T-helper 2 cell treated with Interferon-gamma antibody and Interleukin-4, amounts not matched to agents 100 ng/mL and 5 ng/mL, for 36 hours (primary cell): ENCODE measurements around the gene RXYLT1. TPM values are rescaled to one million over a fixed set of nuclear protein-coding genes. Genes with fewer than 3 reads are reported as not detected.

Source experiments
- intact Hi-C: fragments of 100-400 bp; cut with micrococcal nuclease; formaldehyde crosslinking; loops from one replicate; pipeline ENCODE4 v1.15.1; 2023
- total RNA-seq: library from RNA; stranded (reverse); gene quantifications from 2 replicates; pipeline ENCODE4 v1.2.3, GENCODE V29; 2022

The RXYLT1 gene
- total RNA-seq, 1 donor from 2014 or later = 15.7 TPM

DNA sequence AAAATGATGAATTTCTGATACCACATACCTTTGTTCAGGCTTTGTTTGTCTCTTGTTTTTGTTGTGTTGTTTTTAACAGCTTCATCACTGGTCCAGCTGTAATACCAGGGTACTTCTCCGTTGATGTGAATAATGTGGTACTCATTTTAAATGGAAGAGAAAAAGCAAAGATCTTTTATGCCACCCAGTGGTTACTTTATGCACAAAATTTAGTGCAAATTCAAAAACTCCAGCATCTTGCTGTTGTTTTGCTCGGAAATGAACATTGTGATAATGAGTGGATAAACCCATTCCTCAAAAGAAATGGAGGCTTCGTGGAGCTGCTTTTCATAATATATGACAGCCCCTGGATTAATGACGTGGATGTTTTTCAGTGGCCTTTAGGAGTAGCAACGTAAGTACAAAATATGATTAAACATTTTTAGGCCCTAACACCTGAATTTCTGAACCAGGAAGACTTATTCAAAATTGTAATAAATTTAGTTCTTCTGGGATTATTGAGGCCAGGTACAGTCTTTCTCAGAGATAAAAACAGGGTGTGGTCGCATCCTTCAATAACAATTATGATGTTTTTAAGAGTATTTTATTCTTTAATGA lies 22.4 kb downstream of the RXYLT1 start:
- intact Hi-C loops = loop anchor here (2.0 to 5.0 kb wide), 3 partner anchors 129 to 700 kb away; partner anchors contain the start of gene AVPR1A

DNA sequence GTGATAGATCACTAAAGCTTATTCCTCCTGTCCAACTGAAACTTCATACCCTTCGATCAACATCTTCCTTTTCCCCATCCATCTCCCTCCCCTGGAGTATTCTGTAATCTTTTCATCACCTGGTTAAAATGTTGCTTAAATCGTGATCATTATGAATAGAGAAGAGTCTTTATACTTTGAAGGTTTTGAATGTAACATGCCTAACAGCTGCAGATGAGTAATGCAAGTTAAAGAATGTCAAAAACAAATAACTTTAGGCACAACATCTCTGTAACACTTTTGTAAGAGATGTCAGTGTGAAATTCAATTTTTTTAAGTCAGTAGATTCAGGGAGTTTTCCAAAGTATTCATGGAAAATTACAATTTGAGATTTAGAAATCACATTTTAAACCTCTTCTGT lies 25.0 kb downstream of the RXYLT1 start:
- intact Hi-C loops = loop anchor here (5.0 kb wide), 2 partner anchors 652 to 702 kb away; partner anchors contain the start of gene AVPR1A

DNA sequence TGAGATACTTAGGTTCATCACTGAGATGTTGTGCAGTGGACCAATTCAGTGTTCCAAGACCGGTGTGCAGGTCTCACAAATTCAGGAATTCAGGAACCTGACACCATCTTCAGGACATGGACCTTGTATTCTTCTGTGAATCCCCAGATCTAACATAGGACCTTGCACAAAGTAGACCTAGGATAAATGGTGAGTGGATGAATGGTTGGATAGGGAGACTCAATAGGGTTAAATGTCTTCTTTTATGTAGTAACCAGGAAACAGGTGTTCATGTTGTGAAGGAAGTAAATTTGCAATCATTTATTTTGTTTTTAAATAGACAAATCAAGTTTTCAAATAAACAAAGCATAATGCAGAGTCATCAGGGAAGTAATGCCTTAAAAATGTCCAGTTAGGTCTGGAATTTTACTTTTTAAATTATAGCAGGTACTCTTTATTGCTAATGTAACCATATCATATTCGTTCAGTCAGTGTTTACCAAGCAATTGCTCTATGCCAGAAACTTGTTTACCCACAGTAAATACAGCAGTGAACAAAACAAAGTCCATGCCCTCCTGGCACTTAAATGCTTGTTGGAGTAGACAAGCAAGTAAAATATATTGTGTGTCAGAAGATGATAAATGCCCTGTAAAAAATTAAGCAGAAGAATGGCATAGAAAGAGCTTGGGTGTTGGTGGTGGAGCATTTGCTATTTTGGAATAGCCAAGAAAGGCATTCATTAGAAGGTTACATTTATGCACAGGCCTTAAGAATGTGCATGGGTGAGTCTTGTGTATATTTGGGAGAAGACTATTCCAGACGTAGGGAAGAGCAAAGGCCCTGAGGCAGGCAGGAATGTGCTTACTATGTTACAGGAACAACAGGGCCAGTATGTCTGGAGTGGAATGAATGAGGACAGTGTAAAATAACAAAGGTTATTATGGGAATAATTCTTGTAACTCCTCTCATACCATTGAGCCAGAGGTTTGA lies 26.3 kb downstream of the RXYLT1 start:
- intact Hi-C loops = no loop called here

DNA sequence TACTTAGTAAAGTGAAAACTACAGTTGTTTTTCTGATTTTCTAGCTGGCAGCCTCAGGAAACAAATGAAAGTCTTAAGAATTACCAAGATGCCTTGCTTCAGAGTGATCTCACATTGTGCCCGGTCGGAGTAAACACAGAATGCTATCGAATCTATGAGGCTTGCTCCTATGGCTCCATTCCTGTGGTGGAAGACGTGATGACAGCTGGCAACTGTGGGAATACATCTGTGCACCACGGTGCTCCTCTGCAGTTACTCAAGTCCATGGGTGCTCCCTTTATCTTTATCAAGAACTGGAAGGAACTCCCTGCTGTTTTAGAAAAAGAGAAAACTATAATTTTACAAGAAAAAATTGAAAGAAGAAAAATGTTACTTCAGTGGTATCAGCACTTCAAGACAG lies 28.9 kb downstream of the RXYLT1 start:
- intact Hi-C loops = no loop called here

DNA sequence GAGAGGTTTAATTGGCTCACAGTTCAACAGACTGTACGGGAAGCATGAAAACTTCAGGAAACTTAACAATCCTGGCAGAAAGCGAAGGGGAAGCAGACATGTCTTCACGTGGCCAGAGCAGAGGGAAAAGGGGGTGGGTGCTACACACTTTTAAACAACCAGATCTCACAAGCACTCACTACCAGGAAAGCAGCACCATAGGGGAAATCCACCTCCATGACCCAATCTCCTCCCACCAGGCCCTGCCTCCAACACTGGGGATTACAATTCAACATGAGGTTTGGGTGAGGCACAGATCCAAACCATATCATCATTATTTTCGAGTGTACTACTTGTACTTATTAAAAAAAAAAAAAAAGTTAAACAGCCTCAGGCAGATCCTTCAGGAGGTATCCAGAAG lies 29.9 kb downstream of the RXYLT1 start:
- intact Hi-C loops = no loop called here

DNA sequence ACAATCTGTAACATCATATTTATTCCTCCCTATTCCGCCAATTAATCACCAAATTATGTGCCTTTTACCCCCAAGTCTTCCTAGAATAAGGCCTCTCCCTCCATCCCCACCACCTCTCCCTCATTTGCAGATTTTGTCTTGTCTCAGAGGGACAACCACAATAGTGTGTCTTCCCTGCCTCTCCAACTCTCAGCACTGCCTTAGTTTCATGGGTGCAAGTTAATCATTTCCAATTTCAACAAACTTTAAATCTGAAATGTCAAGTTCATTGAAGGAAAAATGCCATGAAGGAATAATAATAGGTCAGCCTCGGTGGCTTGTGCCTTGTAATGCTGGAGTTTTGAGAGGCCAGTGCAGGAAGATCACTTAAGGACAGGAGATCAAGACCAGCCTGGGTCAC lies 31.6 kb downstream of the RXYLT1 start:
- intact Hi-C loops = no loop called here

DNA sequence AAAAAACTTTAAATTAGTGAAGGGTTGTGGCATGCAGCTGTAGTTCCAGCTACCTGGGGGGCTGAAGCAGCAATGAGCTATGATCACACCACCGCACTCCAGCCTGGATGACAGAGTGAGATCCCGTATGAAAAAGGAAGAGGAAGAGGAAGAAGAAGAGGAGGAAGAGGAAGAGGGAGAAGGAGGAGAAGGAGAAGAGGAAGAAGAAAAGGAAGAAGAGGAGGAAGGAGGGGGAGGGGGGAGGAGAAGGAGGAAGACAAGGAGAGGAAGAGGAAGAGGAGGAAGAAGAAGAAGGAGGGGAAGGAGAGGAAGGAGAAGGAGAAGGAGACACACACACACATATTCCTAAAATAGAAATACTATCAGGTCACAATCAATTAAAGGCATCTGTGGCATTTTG lies 32.0 kb downstream of the RXYLT1 start:
- intact Hi-C loops = no loop called here

DNA sequence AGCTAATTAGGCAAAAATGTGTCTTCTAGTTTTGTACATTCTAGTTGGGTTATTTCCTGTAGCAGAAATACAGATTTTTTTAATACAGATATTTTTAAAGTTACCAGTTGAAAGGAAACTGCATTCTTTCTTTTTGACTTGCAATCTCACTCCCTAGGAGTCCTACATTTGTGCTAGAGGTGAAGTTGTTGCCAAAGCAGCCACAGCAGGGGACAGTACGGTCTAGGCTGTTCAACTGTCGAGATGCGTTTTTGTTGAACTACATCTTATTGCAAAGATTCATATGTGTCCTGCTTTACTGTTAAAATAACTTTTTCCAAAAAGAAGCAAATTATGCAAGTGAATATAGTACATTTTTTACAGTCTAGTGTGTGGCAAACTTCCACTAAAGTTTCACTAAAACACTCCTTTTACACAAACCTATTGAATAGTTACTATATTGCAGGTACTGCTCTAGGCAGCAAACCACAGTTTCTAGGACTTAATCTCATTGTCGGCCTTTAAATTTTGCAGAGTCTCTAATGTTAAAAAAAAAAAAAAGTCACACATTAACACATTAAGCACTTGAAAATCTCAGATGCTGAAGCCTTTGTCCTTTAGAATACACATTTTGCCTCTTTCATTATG lies 34.5 kb downstream of the RXYLT1 start:
- intact Hi-C loops = no loop called here

DNA sequence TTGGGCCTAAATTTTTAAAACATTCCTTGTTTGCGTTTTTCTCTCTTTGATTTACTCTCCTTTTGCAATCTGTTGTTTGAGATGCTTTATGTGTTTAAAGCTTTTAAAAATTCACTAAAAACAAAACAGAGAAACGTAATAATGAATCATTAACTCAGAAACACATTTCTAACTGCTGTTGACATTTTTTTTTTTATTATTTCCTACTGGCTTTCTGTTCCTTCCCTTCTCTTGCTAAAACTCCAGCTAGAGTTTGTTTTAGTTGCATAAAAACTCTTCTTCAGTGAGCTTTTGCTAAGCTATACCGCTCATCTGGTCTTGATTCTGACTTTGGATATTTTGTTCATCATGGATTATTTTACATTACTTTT lies 35.8 kb downstream of the RXYLT1 start:
- intact Hi-C loops = no loop called here

DNA sequence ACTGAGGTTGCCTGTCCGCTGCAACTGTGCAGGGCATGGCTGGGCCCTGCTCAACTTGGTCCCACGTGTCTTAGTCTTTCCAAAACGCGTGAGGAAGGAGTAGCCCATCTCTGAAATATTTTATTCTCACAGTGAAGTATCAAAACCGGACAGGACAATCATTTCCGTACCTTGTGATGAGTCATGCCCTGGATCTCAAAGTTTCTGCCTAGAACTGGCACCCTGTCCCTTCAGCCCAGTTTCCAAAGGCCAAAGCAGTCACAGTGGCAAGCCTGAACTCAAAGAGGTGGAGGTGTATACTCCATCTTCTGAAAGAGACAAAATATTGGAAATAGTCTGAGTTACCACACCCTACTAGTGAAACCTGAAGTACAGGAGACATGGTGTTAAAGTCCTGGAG lies 36.3 kb downstream of the RXYLT1 start:
- intact Hi-C loops = no loop called here

DNA sequence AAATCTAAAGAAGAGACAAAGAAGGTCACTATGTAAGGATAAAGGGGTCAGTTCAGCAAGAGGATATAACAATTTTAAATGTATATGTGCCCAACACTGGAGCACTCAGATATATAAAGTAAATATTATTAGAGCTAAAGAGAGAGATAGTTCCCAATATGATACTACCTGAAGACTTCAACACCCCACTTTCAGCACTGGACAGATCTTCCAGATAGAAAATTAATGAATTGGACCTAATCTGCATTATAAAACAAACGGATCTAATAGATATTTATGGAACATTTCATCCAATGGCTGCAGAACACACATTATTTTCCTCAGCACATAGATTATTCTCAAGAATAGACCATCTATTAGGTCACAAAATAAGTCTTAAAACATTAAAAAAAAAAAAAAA lies 40.7 kb downstream of the RXYLT1 start:
- intact Hi-C loops = no loop called here

DNA sequence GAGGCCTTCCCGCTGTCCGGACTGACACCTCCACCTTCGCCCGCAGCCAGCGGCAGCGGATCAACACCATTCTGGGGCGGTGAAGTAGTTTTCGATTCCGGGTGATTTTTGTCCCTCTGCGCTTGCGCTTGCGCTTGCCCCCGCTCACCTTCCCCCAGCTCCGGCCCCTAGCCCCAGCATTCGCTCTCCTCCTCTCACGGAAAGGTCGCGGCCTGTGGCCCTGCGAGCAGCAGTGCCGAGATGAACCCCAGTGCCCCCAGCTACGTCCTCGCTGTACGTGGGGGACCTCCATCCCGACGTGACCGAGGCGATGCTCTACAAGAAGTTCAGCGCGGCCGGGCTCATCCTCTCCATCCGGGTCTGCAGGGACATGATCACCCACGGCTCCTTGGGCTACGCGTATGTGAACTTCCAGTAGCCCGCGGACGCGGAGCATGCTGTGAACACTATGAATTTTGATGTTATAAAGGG lies 42.1 kb downstream of the RXYLT1 start:
- intact Hi-C loops = no loop called here

DNA sequence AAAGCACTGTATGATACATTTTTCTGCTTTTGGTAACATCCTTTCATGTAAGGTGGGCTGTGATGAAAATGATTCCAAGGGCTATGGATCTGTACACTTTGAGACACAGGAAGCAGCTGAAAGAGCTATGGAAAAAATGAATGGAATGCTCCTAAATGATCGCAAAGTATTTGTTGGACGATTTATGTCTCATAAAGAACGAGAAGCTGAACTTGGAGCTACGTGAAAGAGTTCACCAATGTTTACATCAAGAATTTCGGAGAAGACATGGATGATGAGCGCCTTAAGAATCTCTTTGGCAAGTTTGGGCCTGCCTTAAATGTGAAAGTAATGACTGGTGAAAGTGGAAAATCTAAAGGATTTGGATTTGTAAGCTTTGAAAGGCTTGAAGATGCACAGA lies 42.6 kb downstream of the RXYLT1 start:
- intact Hi-C loops = no loop called here

DNA sequence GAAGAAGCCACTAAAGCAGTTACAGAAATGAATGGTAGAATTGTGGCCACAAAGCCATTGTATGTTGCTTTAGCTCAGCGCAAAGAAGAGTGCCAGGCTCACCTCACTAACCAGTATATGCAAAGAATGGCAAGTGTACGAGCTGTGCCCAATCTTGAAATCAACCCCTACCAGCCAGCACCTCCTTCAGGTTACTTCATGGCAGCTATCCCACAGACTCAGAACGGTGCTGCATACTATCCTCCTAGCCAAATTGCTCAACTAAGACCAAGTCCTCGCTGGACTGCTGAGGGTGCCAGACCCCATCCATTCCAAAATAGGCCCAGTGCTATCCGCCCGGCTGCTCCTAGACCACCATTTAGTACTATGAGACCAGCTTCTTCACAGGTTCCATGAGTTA lies 43.3 kb downstream of the RXYLT1 start:
- intact Hi-C loops = no loop called here

DNA sequence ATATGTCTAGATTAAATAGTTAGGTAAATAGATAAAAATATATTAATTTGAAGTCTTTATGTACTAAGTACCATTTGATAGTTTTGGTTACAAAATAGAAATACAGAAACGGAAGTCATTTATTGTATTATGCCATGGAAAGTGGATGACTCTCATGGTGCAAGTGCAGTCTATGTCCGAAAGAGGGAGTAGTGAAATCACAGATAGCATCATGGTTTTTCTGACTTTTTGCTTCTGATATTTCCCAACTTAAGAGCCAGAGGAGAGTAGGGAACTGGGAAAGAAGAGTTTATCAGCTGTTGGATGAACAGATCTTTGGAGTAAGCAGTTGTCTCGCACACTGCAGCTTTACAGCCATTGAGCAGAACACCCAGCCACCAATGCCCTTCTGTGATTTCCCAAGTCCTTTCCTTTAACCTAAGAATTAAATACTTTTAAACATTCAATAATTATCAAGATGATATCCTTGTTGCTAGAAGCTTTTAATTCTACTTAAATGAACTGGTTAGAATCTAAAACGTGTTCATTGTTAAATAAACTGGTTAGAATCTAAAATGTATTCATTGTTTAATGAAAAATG lies 46.4 kb downstream of the RXYLT1 start:
- intact Hi-C loops = loop anchor here (1.0 kb wide), 1 partner anchor 430 kb away; no protein-coding TSS in a partner anchor

DNA sequence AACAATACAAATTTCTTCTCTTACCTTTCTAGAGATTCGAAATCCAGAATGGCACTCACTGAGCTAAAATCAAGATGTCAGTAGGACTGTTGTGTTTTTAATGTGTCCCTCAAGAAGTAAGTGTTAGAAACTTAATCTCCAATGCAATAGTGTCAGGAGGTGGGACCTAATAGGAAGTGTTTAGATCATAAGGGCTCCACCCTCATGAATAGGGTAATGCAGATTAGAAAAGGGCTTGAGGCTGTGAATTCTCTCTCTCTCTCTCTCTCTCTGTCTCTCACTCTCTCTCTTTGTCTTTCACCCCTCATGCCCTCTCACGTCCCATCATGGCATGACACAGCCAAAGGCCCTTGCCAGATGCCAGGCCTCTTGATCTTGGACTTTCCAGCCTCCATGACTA lies 49.2 kb downstream of the RXYLT1 start:
- intact Hi-C loops = no loop called here

DNA sequence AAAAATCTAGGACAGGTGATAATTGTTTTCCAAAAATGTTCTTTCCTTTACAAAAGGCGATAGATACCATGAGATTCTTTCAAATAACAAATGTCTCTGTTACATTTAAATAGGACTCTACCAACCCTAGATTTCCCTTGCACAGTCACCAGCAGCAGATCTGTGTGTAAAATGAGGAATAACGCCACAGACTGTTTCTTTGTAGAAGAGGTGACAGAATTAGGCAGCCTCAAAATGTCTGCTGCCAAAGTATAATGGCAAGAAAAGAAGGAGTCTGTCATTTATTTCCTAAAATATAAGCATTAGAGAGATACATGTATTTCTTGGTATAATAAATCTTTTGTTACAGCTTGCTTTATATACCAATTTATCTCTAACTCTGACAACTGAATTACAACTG lies 56.3 kb downstream of the RXYLT1 start:
- intact Hi-C loops = no loop called here

DNA sequence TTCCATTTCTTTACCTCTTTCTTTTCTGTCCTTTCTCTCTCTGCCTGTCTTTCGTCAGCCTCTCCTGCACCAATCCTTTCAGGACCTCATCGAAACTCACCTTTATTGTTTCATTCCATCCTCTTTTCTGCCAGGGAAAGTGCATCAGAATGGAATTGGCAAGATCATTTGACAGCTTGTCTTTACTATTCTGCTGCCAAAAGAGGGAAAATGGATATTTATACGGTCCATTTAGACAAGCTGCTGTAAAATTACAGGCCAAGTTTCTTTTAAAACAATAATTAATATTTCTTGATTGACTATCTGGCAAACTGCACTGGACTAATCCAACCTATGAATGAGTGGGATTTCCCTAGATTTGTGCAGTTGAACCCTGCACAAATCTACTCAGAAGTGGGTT lies 57.2 kb downstream of the RXYLT1 start:
- intact Hi-C loops = no loop called here

DNA sequence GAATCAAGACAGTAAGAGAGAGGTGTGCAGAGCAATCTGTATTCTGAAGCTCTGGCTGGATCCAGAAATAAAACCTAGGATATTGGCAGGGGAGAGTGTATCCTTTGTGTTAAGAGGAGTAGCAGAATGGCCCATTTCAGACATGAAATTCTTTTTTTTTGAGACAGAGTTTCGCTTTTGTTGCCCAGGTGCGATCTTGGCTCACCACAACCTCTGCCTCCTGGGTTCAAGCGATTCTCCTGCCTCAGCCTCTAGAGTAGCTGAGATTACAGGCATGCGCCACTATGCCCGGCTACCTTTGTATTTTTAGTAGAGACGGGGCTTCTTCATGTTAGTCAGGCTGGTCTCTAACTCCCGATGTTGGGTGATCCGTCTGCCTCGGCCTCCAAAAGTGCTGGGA lies 58.7 kb downstream of the RXYLT1 start:
- intact Hi-C loops = no loop called here

DNA sequence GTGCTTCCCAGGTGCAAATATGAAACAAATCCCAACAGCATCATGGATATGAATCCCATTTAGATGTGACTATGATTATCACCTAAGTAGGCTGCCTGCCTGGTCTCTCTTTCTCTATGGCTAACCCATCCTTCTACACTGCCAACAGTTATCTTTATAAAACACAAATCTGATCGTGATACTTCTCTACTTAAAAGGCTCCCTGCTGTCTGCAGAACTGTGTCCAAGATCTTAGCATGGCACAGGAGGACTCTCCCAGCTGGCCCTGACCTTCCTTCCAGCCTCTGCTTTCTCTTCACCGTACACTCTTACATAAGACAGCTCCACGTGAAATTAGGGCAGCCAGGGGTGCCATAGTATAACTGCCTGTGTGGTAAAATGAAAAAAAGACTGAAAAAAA lies 61.3 kb downstream of the RXYLT1 start:
- intact Hi-C loops = loop anchor here (10.0 kb wide), 1 partner anchor 554 kb away; the partner anchor contains the start of gene C12orf56

DNA sequence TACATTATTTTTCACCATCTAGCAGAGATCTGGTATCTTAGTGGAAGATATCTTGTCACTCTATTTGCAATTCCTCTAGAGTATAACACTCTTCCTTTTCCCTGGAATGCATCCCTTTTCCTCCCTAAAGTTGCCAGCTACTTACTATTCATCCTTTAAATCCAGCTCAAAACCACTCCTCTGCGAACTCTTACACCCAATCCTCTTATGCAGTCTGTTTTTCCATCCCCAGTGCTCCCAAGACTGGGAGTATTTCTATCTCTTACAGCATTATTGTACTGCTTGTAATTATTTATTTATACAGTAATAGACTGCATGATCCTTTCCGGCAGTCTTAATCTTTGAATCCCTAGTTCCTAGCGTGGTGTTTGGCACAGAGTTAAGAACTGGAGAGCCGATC lies 61.9 kb downstream of the RXYLT1 start:
- intact Hi-C loops = loop anchor here (10.0 kb wide), 1 partner anchor 553 kb away; the partner anchor contains the start of gene C12orf56
